ENCODE data around the gene LHFPL6.

LHFPL6 gene

DNA sequence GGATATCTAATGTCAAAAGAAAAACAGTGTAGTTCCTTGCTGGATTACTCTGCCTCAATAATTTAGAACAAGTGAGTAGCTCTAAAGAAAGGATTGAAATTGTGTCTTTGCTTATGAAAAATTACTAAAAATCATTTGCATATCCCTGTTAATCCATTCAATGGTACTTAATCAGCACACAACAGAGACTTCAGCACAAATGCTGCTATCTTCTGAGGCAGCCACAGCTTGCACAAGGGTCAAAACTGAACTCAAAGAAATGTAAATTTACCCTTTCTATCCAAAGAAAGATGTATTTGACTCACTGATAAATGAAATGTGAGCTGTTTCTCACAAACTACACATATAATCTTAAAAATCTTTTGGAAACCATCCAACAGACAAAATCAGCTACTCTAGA lies 116.2 kb downstream of the LHFPL6 start:
- DNase-seq (ENCODE audit: low read depth), result no peak
- Histone ChIP-seq H3K27me3 (replicated peaks; ENCODE audit: control insufficient read depth, insufficient read depth, low read length) (no peaks in the 10 kb centered on the region), H3K9me3 (ENCODE audit: control insufficient read depth, low read length) (no peaks in the 10 kb centered on the region)

DNA sequence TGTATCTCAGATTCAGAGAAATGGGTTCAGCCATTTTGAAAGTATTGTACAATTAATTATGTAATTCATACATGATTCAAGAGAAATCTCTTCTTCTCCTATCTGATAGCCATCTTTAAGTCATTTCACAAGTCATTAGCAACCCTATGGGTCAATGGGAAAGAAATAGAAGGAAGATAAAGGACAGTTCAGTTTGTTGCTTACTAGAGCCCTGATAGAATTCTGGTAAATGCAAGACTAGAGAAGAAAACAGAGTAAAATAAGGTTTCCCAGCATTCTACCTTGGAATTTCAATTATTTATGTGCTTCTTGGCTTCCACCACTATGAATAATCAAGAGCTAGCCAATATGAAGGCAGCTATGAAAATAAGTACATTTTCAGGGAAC lies 117.7 kb downstream of the LHFPL6 start:
- no peaks in the 10 kb centered on the region for H3K9me3 ChIP-seq (ENCODE audit: control insufficient read depth, low read length)
- no peak for DNase-seq (ENCODE audit: low read depth)
- H3K4me3 ChIP-seq (ENCODE audit: low read length), result no peak overlapping the region
- no peak overlapping the region for H3K9ac ChIP-seq (ENCODE audit: low read length)
- no peaks in the 10 kb centered on the region for H3K27me3 ChIP-seq (replicated peaks; ENCODE audit: control insufficient read depth, insufficient read depth, low read length)
- no peaks in the 10 kb centered on the region for H3K4me1 ChIP-seq (ENCODE audit: control insufficient read depth, insufficient read depth, low read length)
- no peaks in the 10 kb centered on the region for H3K36me3 ChIP-seq (ENCODE audit: control insufficient read depth, insufficient read depth, low read length, severe bottlenecking)

More for the DNA sequence above, 116.2 kb downstream of the LHFPL6 start:
- no peaks in the 10 kb centered on the region for H3K36me3 ChIP-seq (ENCODE audit: control insufficient read depth, insufficient read depth, low read length, severe bottlenecking)
- no peak overlapping the region for H3K9ac ChIP-seq (ENCODE audit: low read length)
- no peaks in the 10 kb centered on the region for H3K4me1 ChIP-seq (ENCODE audit: control insufficient read depth, insufficient read depth, low read length)
- no peak overlapping the region for H3K4me3 ChIP-seq (ENCODE audit: low read length)

DNA sequence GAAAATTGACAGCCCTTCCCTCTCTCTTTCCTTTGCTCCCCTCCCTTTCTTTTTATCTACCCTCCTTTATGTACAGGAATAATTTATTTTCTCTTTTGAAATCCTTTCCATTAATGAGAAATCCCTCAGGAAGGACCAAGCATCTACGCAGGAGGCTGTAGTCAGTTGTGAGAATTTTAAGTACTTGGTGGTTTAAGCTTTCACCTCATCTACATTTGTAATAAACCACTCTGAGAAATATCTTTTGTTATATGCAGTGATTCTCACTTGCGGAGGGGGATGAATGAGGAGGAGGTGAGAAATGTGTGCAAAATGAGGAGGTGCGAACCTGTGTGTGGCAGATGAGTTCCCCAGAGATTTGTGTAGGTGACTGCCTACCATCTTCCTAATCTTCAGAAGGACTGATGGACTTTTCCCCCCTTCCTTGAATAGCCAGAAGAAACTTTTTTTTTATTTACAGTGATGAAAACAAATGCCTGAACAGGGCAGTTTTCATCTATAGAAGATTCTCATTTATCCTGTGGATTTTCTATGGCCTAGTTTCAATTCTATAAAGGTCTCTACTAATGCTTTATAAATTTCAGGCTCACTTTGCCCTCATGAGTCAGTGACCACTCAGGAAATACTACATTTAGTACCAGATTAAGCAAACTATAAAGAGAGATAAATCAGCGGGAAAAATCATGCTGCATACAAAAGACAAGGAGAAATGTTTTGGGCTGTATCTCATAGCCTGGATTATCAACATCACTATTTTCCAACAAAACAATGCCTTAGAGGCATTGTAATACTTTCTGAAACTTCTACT lies 118.3 kb downstream of the LHFPL6 start:
- no peaks in the 10 kb centered on the region for H3K27me3 ChIP-seq (replicated peaks; ENCODE audit: control insufficient read depth, insufficient read depth, low read length)
- DNase-seq (ENCODE audit: low read depth), result no peak
- no peaks in the 10 kb centered on the region for H3K4me1 ChIP-seq (ENCODE audit: control insufficient read depth, insufficient read depth, low read length)
- no peak overlapping the region for H3K4me3 ChIP-seq (ENCODE audit: low read length)
- H3K36me3 ChIP-seq (ENCODE audit: control insufficient read depth, insufficient read depth, low read length, severe bottlenecking), result no peaks in the 10 kb centered on the region
- H3K9ac ChIP-seq (ENCODE audit: low read length), result no peak overlapping the region
- H3K9me3 ChIP-seq (ENCODE audit: control insufficient read depth, low read length), result no peaks in the 10 kb centered on the region

DNA sequence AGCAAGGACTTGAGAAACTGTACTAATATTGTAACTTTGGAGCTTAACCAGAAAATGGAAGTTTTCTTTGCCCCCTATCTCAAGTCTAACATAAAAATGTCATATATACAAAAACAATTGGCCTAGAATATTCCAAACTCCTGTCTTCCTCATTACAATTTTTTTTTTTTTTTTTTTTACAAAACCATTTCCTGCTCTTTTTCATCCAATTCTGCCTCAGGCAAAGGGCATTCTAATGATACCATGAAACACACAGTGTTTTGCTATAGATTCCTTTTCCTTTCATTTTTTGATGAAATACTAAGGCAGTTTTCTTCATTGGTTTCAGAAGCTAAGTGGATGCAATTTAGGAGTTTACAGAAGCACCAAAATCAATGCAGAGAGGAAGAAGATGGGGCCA lies 119.7 kb downstream of the LHFPL6 start:
- Histone ChIP-seq H3K4me1 (ENCODE audit: control insufficient read depth, insufficient read depth, low read length) (no peaks in the 10 kb centered on the region), H3K36me3 (ENCODE audit: control insufficient read depth, insufficient read depth, low read length, severe bottlenecking) (no peaks in the 10 kb centered on the region), H3K4me3 (ENCODE audit: low read length) (no peak overlapping the region), H3K9me3 (ENCODE audit: control insufficient read depth, low read length) (no peaks in the 10 kb centered on the region), H3K27me3 (replicated peaks; ENCODE audit: control insufficient read depth, insufficient read depth, low read length) (no peaks in the 10 kb centered on the region), H3K9ac (ENCODE audit: low read length) (no peak overlapping the region)
- peak; percentile 70 for DNase-seq (ENCODE audit: low read depth)

DNA sequence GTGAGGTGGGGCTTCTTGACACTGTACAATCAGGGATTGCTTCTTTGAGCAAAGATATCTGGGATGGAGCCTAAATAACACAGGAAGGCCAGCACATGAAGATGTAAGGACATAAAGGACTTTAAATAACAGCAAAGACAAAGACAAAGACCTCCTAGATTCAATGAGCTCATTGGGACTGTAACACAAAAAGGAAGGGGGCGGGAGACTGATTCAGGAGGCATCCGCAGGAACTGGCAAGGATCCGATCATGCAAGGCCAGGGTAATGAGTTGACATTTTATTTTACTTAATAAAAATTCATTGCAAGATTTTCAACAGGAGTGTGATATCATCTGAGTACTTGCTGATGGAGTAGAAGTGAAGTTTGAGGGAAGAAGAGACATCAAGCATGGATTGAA lies 121.5 kb downstream of the LHFPL6 start:
- no peaks in the 10 kb centered on the region for H3K27me3 ChIP-seq (replicated peaks; ENCODE audit: control insufficient read depth, insufficient read depth, low read length)
- H3K9me3 ChIP-seq (ENCODE audit: control insufficient read depth, low read length), result no peaks in the 10 kb centered on the region
- H3K4me3 ChIP-seq (ENCODE audit: low read length), result no peak overlapping the region
- H3K36me3 ChIP-seq (ENCODE audit: control insufficient read depth, insufficient read depth, low read length, severe bottlenecking), result no peaks in the 10 kb centered on the region
- no peaks in the 10 kb centered on the region for H3K4me1 ChIP-seq (ENCODE audit: control insufficient read depth, insufficient read depth, low read length)
- DNase-seq (ENCODE audit: low read depth), result no peak
- no peak overlapping the region for H3K9ac ChIP-seq (ENCODE audit: low read length)

DNA sequence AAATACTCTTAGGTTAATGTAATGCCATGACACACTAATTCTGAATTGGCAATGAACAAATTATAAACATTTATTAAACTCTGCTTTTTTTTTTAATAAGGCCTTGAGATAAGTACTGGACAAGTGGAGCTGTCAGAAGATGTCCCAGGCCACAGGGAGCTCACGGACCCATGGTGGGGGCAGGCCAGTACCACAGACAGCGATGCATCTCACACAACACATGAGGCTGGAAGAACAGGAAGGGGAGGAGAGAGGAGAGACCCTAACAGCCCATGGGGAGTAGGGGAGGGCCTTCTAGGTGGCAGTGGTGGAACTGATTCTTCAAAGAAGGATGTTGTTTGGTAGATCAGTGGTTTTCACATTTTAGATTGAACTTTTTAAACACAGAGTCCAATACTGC lies 128.4 kb downstream of the LHFPL6 start:
- H3K9ac ChIP-seq (ENCODE audit: low read length), result no peak overlapping the region
- H3K27me3 ChIP-seq (replicated peaks; ENCODE audit: control insufficient read depth, insufficient read depth, low read length), result no peaks in the 10 kb centered on the region
- no peak overlapping the region for H3K4me3 ChIP-seq (ENCODE audit: low read length)
- H3K4me1 ChIP-seq (ENCODE audit: control insufficient read depth, insufficient read depth, low read length), result peaks cover 8% of the 10 kb centered on the region
- no peaks in the 10 kb centered on the region for H3K9me3 ChIP-seq (ENCODE audit: control insufficient read depth, low read length)
- no peaks in the 10 kb centered on the region for H3K36me3 ChIP-seq (ENCODE audit: control insufficient read depth, insufficient read depth, low read length, severe bottlenecking)
- DNase-seq (ENCODE audit: low read depth), result no peak

DNA sequence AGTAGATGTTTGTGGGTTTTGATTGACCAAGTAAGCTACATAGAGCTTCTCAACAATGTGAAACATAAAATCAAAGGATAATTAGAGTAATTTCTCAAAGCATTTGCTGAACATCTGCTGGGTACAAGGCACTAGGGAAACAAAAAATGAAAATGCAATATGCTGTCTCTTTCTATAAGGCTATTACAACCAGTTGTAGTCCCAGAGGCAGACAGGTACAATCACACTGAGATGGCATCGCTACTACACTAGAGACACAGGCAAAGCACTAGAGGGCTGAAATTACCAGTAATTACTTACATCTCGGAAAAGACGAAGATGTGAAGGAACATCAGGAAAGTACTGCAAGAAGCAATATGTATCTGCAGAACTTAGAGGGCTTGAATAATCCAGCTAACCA lies 133.3 kb downstream of the LHFPL6 start:
- H3K9me3 ChIP-seq (ENCODE audit: control insufficient read depth, low read length), result no peaks in the 10 kb centered on the region

DNA sequence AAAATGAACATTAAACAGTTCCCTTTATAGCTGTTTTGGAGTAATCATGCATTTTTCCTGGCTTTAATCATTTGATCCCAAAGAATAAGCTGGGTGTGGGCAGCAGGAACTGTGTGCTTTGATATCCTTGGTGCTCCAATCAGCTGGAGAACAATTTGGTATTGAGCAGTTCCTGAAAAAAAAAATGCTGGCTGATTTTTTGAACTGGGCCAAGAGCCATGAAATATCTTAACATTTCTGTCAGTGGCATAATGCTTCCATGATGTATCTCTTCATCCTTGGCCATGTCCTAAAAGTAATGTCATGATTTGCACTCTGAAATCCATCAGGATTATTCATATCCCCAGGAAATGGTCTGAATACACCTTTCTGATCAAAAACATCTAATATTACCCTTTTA lies 134.7 kb downstream of the LHFPL6 start:
- Histone ChIP-seq H3K9me3 (ENCODE audit: control insufficient read depth, low read length) (no peaks in the 10 kb centered on the region), H3K4me3 (ENCODE audit: low read length) (no peak overlapping the region), H3K36me3 (ENCODE audit: control insufficient read depth, insufficient read depth, low read length, severe bottlenecking) (no peaks in the 10 kb centered on the region), H3K4me1 (ENCODE audit: control insufficient read depth, insufficient read depth, low read length) (peaks cover 7% of the 10 kb centered on the region), H3K27me3 (replicated peaks; ENCODE audit: control insufficient read depth, insufficient read depth, low read length) (no peaks in the 10 kb centered on the region), H3K9ac (ENCODE audit: low read length) (no peak overlapping the region)
- peak; percentile 13 for DNase-seq (ENCODE audit: low read depth)

More for the DNA sequence above, 133.3 kb downstream of the LHFPL6 start:
- no peaks in the 10 kb centered on the region for H3K27me3 ChIP-seq (replicated peaks; ENCODE audit: control insufficient read depth, insufficient read depth, low read length)
- no peaks in the 10 kb centered on the region for H3K36me3 ChIP-seq (ENCODE audit: control insufficient read depth, insufficient read depth, low read length, severe bottlenecking)
- H3K9ac ChIP-seq (ENCODE audit: low read length), result no peak overlapping the region
- peaks cover 15% of the 10 kb centered on the region for H3K4me1 ChIP-seq (ENCODE audit: control insufficient read depth, insufficient read depth, low read length)
- no peak for DNase-seq (ENCODE audit: low read depth)
- no peak overlapping the region for H3K4me3 ChIP-seq (ENCODE audit: low read length)

DNA sequence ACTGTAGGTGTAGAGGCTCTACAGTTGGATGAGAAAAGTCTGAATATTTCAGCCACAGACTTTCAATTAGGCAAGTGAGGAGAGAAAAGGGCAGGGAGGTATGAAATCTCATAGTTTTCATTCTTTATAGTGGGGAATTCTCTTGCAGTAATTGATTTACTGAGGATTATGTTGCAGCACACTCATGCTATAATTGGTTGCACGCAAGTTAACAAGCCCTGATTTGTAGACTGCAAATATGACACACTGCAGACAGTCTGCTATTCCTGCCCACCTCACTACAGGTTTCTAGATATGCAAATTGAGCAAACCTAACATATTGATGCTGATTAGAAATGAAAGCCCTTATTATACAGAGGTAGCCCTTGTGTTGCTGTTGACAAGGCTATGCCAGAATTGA lies 139.4 kb downstream of the LHFPL6 start:
- Histone ChIP-seq H3K36me3 (ENCODE audit: control insufficient read depth, insufficient read depth, low read length, severe bottlenecking) (no peaks in the 10 kb centered on the region), H3K27me3 (replicated peaks; ENCODE audit: control insufficient read depth, insufficient read depth, low read length) (no peaks in the 10 kb centered on the region), H3K9ac (ENCODE audit: low read length) (no peak overlapping the region), H3K9me3 (ENCODE audit: control insufficient read depth, low read length) (no peaks in the 10 kb centered on the region), H3K4me3 (ENCODE audit: low read length) (no peak overlapping the region), H3K4me1 (ENCODE audit: control insufficient read depth, insufficient read depth, low read length) (peaks cover 6% of the 10 kb centered on the region)
- DNase-seq (ENCODE audit: low read depth), result peak; percentile 48

DNA sequence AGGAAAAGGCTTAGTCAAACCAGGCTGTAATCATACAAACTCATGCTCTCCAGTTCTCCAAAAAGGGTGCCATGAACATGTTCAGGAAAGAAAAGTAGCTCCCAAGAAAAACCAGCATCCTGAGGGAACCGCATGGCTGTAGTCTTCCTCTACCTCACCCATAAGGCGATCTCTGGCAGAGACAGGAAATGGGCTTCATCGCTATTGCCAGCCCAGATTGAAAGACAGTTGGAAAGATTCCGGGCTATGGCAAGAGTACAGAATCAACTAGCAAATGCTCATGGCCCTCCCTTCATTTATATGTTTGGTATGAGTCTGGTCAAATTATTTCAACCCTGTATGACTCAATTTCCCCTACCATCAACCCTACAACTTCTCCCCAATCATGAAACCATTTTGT lies 140.1 kb downstream of the LHFPL6 start:
- Histone ChIP-seq H3K36me3 (ENCODE audit: control insufficient read depth, insufficient read depth, low read length, severe bottlenecking) (no peaks in the 10 kb centered on the region), H3K9me3 (ENCODE audit: control insufficient read depth, low read length) (no peaks in the 10 kb centered on the region), H3K9ac (ENCODE audit: low read length) (no peak overlapping the region), H3K4me3 (ENCODE audit: low read length) (no peak overlapping the region), H3K4me1 (ENCODE audit: control insufficient read depth, insufficient read depth, low read length) (no peaks in the 10 kb centered on the region), H3K27me3 (replicated peaks; ENCODE audit: control insufficient read depth, insufficient read depth, low read length) (no peaks in the 10 kb centered on the region)
- DNase-seq (ENCODE audit: low read depth), result no peak

DNA sequence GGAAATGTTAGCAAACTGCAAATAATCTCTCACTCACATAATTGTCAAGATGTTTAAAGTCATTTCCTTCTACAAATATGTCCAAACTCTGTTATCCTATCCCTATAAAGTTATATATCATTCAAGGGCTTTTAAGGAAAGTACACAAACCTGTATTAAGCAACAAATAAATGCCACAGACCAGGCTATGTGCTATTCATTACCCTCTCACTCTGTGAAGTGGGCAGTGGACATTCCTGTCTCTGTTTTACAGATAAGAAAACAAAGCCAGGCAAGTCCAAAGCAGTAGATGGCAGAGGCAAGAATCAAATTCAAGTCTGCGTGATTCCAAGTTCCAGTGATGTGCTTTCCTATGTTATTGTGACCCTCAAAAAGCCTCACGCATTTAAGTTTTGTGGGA lies 140.6 kb downstream of the LHFPL6 start:
- DNase-seq (ENCODE audit: low read depth), result peak; percentile 52

More for the DNA sequence above, 140.6 kb downstream of the LHFPL6 start:
- no peak overlapping the region for H3K9ac ChIP-seq (ENCODE audit: low read length)
- no peaks in the 10 kb centered on the region for H3K27me3 ChIP-seq (replicated peaks; ENCODE audit: control insufficient read depth, insufficient read depth, low read length)
- H3K36me3 ChIP-seq (ENCODE audit: control insufficient read depth, insufficient read depth, low read length, severe bottlenecking), result no peaks in the 10 kb centered on the region
- no peaks in the 10 kb centered on the region for H3K4me1 ChIP-seq (ENCODE audit: control insufficient read depth, insufficient read depth, low read length)
- H3K9me3 ChIP-seq (ENCODE audit: control insufficient read depth, low read length), result no peaks in the 10 kb centered on the region
- H3K4me3 ChIP-seq (ENCODE audit: low read length), result no peak overlapping the region
